Central memory CD8-positive, alpha-beta T cell (primary cell): ENCODE results near the gene PRKN.
A peak's percentile ranks its signal among the peaks of the same experiment; 100 is the strongest.

Source experiments
- ATAC-seq: fragments of 150-1000 bp; cut with Tn5 transposase; replicated peaks from 2 replicates; pipeline ENCODE4 v1.10.0; 2022; ENCODE audit warnings: mild to moderate bottlenecking, moderate FRiP score, moderate number of reproducible peaks; ENCODE audit not compliant: poor library complexity, severe bottlenecking; ENCODE audit errors: extremely low read depth
- DNase-seq, 2 donors: peaks; one replicate each; pipeline ENCODE4 v3.0.0; 2021; ENCODE audit warnings: low spot score in 2 of 2
- H3K27ac Mint-ChIP-seq: one replicate; pipeline ENCODE4 v1.8.0; 2022; ENCODE audit warnings: low read depth, mild to moderate bottlenecking, moderate library complexity, mixed read lengths
- H3K27me3 Mint-ChIP-seq: one replicate; pipeline ENCODE4 v1.8.0; 2022; ENCODE audit warnings: mixed read lengths
- H3K36me3 Mint-ChIP-seq: one replicate; pipeline ENCODE4 v1.8.0; 2022; ENCODE audit warnings: mild to moderate bottlenecking, moderate library complexity, mixed read lengths; ENCODE audit not compliant: insufficient read depth
- H3K4me1 Mint-ChIP-seq: one replicate; pipeline ENCODE4 v1.8.0; 2022; ENCODE audit warnings: mixed read lengths
- H3K4me3 Mint-ChIP-seq: one replicate; pipeline ENCODE4 v1.8.0; 2022; ENCODE audit warnings: mild to moderate bottlenecking, moderate library complexity, mixed read lengths
- H3K9me3 Mint-ChIP-seq: one replicate; pipeline ENCODE4 v1.8.0; 2022; ENCODE audit warnings: mixed read lengths

PRKN gene

DNA sequence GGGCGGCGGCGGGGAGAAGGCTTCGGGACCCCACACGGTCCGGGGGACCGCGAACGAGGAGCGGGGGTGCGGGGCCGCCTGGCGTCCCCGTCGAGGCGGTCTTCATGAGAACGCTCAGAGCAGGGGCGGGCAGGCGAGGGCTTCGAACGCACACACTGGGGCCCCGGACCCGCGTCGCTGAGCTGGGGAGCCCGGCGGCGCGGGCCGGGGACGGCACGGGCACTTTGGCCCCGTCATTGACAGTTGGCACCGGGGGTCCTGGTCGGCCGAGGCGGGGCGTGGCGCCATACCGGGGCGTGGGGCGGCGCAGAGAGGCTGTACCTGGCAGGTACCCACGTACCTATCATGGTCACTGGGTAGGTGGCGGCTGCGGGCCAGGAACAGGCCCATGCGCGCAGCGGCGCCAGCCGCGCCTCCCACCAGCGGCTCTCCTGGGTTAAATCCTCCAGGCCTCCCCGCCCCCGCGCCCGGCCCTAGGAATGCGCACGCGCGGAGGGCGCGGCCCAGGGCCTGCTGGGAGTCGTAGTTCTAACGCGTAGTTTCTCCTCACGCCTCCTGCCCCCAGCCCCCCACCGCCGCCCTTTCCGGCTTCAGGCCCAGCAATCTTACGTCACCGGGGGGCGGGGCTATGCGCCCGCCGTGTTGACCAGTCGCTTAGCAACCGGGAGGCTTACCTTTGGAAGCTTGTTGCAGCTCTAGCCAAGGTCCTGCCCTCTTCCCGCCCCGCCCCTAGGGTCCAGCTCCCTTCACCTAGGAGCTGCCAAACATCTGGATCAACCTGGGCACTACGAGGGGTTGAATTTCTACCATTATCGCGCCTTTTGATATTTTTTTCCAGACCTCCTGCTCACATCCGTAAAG, at the start of gene PRKN, which contains the start of gene PACRG:
TSS of gene PRKN (minus strand) at position 445 of the 861 bp plus-strand sequence.
TSS of gene PACRG (plus strand) at position 653 of the 861 bp plus-strand sequence.
- H3K27ac Mint-ChIP-seq, result peak within 1 kb of the TSS; percentile 75
- DNase-seq, result peak; percentile 92 to 93
- peaks cover 5% of the 10 kb centered on the region for H3K36me3 Mint-ChIP-seq
- no peaks in the 10 kb centered on the region for H3K9me3 Mint-ChIP-seq
- no peaks in the 10 kb centered on the region for H3K27me3 Mint-ChIP-seq
- ATAC-seq, result peak; percentile 89
- H3K4me3 Mint-ChIP-seq, result peak within 1 kb of the TSS; percentile 89
- H3K4me1 Mint-ChIP-seq, result peaks cover 8% of the 10 kb centered on the region

DNA sequence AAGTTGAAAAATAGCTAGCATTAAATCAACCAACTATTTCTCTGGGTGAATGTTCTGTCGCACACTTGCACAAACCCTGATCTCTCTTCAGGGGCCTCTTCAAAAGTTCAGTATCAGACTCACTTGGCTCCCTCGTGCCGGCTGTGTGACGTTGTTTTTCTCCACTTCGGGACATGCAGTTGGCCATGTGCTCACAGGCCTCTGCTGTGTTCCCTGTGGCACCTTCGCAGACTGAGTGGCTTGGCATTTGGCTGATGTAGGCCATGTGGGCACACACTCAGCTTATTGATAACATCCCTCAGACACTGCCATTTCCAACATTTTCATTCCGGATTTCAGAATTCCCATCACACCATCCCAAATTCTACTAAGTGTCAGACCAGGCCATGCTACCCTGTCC, 49.5 kb upstream of the PRKN start:
- DNase-seq (no peak), ATAC-seq (no peak)
- no peak overlapping the region for H3K27ac Mint-ChIP-seq
- H3K36me3 Mint-ChIP-seq, result no peaks in the 10 kb centered on the region
- no peaks in the 10 kb centered on the region for H3K4me1 Mint-ChIP-seq
- H3K9me3 Mint-ChIP-seq, result peaks cover 19% of the 10 kb centered on the region
- no peaks in the 10 kb centered on the region for H3K27me3 Mint-ChIP-seq
- H3K4me3 Mint-ChIP-seq, result no peak overlapping the region

DNA sequence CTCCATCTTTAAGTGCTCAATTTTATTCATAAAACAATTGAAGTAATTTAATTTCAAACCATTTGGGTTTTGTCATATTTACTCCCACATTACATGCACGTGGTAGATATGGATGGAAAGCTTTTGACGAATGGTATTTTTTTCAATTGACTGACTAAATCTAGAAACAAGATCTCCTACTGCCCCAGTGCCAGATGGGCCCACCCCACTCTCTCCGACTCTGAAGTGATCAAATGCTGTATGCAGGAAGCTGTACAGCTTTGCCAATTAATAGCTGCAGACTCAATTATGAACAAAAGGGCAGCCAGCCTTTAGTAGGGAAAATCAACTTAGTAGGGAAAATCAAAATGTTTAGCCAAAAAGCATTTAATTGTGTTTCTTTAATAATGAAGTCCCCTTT, 46.4 kb upstream of the PRKN start:
- ATAC-seq, result no peak
- Mint-ChIP-seq H3K4me1 (no peaks in the 10 kb centered on the region), H3K4me3 (no peak overlapping the region), H3K27ac (no peak overlapping the region), H3K9me3 (peaks cover 2% of the 10 kb centered on the region), H3K27me3 (peaks cover 9% of the 10 kb centered on the region), H3K36me3 (peaks cover 3% of the 10 kb centered on the region)
- DNase-seq, result no peak

DNA sequence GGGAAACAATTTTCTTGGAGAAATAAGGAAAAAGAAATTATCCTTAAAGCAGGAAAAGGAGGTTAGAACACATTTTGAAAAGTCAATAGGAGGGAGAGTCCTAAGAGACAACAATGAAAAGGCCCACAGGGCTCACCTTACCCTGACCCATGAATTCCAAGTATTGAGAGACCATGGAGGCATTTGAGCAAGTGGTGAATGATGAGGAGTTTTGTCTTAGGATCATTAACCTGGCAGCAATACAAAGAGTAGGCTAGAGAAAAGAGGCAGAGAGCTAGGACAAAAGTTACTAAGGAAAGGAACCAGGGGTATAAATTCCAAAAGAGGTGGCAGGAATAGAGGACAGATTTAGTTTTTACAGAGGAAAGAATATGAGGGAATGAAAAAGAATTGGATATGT, 44.9 kb upstream of the PRKN start:
- Mint-ChIP-seq H3K27ac (no peak overlapping the region), H3K4me3 (no peak overlapping the region), H3K4me1 (no peaks in the 10 kb centered on the region), H3K9me3 (no peaks in the 10 kb centered on the region), H3K27me3 (peaks cover 9% of the 10 kb centered on the region), H3K36me3 (peaks cover 3% of the 10 kb centered on the region)
- ATAC-seq (no peak), DNase-seq (no peak)

GRCh38 chr6:162770955-162771354, 43.4 kb upstream of the PRKN start:
- Mint-ChIP-seq H3K9me3 (no peaks in the 10 kb centered on the region), H3K4me1 (no peaks in the 10 kb centered on the region), H3K27me3 (peaks cover 9% of the 10 kb centered on the region), H3K36me3 (peaks cover 3% of the 10 kb centered on the region), H3K4me3 (no peak overlapping the region), H3K27ac (no peak overlapping the region)
- DNase-seq, result no peak
- no peak for ATAC-seq

GRCh38 chr6:162770136-162770535, 42.6 kb upstream of the PRKN start:
- Mint-ChIP-seq H3K36me3 (peaks cover 3% of the 10 kb centered on the region), H3K27me3 (peaks cover 9% of the 10 kb centered on the region), H3K4me1 (no peaks in the 10 kb centered on the region), H3K9me3 (peaks cover 1% of the 10 kb centered on the region), H3K4me3 (no peak overlapping the region), H3K27ac (no peak overlapping the region)
- ATAC-seq, result no peak
- DNase-seq, result no peak

- no peaks in the 10 kb centered on the region for H3K9me3 Mint-ChIP-seq
- ATAC-seq (no peak), DNase-seq (no peak)
- no peaks in the 10 kb centered on the region for H3K27me3 Mint-ChIP-seq
- H3K36me3 Mint-ChIP-seq, result no peaks in the 10 kb centered on the region
- no peaks in the 10 kb centered on the region for H3K4me1 Mint-ChIP-seq
- H3K27ac Mint-ChIP-seq, result no peak overlapping the region
- H3K4me3 Mint-ChIP-seq, result no peak overlapping the region
These were observed 26.2 kb upstream of the PRKN start for GRCh38 chr6:162753775-162754174.

- Mint-ChIP-seq H3K9me3 (no peaks in the 10 kb centered on the region), H3K27me3 (no peaks in the 10 kb centered on the region), H3K36me3 (no peaks in the 10 kb centered on the region), H3K4me1 (no peaks in the 10 kb centered on the region), H3K4me3 (no peak overlapping the region), H3K27ac (no peak overlapping the region)
- DNase-seq, result no peak
- no peak for ATAC-seq
These were observed 23.8 kb upstream of the PRKN start for GRCh38 chr6:162751211-162751859.

- DNase-seq, result no peak
- Mint-ChIP-seq H3K4me1 (no peaks in the 10 kb centered on the region), H3K4me3 (no peak overlapping the region), H3K27me3 (no peaks in the 10 kb centered on the region), H3K36me3 (no peaks in the 10 kb centered on the region), H3K27ac (no peak overlapping the region), H3K9me3 (no peaks in the 10 kb centered on the region)
- no peak for ATAC-seq
These were observed 23.2 kb upstream of the PRKN start for GRCh38 chr6:162750776-162751175.

DNA sequence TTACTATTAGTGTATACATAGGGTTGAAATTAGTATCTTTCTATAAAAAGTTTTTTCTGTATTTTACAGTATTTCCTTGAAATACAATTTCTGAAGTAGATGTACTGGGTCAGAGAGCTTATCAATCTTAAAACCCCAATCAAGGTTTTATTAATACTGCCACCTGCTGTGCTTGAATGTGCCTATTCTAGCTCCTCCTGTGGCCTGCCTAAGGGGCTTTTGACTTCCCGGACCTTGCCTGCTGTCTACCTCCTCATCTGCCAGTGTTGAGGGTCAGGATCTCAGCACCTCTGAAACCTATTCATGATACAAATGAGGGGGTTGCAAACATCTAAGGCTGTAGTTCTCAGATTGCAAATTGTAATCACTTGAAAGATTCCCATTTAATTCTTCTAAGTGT, 9.4 kb upstream of the PRKN start:
- H3K4me3 Mint-ChIP-seq, result no peak overlapping the region
- no peak for ATAC-seq
- H3K27ac Mint-ChIP-seq, result no peak overlapping the region
- H3K9me3 Mint-ChIP-seq, result no peaks in the 10 kb centered on the region
- H3K4me1 Mint-ChIP-seq, result peaks cover 6% of the 10 kb centered on the region
- DNase-seq, result no peak
- no peaks in the 10 kb centered on the region for H3K36me3 Mint-ChIP-seq
- H3K27me3 Mint-ChIP-seq, result no peaks in the 10 kb centered on the region

GRCh38 chr6:162733489-162733888, 5.9 kb upstream of the PRKN start:
- DNase-seq (no peak), ATAC-seq (no peak)
- Mint-ChIP-seq H3K27me3 (no peaks in the 10 kb centered on the region), H3K9me3 (no peaks in the 10 kb centered on the region), H3K36me3 (no peaks in the 10 kb centered on the region), H3K4me3 (no peak overlapping the region), H3K4me1 (peaks cover 6% of the 10 kb centered on the region), H3K27ac (no peak overlapping the region)

- H3K27me3 Mint-ChIP-seq, result no peaks in the 10 kb centered on the region
These were observed 2.9 kb upstream of the PRKN start for GRCh38 chr6:162730502-162730901.

GRCh38 chr6:162728706-162729105, 1.1 kb upstream of the PRKN start:
- peak overlapping the region; percentile 89 for H3K4me3 Mint-ChIP-seq

More at GRCh38 chr6:162730502-162730901, 2.9 kb upstream of the PRKN start:
- Mint-ChIP-seq H3K36me3 (peaks cover 5% of the 10 kb centered on the region), H3K9me3 (no peaks in the 10 kb centered on the region), H3K4me3 (no peak overlapping the region), H3K4me1 (peaks cover 14% of the 10 kb centered on the region), H3K27ac (no peak overlapping the region)
- no peak for DNase-seq
- no peak for ATAC-seq

More at GRCh38 chr6:162728706-162729105, 1.1 kb upstream of the PRKN start:
- peaks cover 12% of the 10 kb centered on the region for H3K4me1 Mint-ChIP-seq
- H3K27me3 Mint-ChIP-seq, result no peaks in the 10 kb centered on the region
- H3K36me3 Mint-ChIP-seq, result peaks cover 5% of the 10 kb centered on the region
- DNase-seq (no peak), ATAC-seq (no peak)
- H3K9me3 Mint-ChIP-seq, result no peaks in the 10 kb centered on the region
- peak overlapping the region; percentile 75 for H3K27ac Mint-ChIP-seq
